Posterior cingulate gyrus (tissue), 11 donors: ENCODE results near the gene MCF2L.
A peak's percentile ranks its signal among the peaks of the same experiment; 100 is the strongest.

Experiments
- DNase-seq, 10 donors: peaks; one replicate each; pipeline versions ENCODE4 v3.0.0 to v3.0.0-alpha.2; 2020 to 2021; ENCODE audit warnings: mixed read lengths in 3 of 10
- intact Hi-C: fragments of 100-400 bp; cut with DNase I; formaldehyde crosslinking; loops from one replicate; pipeline ENCODE4 v1.15.1; 2023

MCF2L gene

DNA sequence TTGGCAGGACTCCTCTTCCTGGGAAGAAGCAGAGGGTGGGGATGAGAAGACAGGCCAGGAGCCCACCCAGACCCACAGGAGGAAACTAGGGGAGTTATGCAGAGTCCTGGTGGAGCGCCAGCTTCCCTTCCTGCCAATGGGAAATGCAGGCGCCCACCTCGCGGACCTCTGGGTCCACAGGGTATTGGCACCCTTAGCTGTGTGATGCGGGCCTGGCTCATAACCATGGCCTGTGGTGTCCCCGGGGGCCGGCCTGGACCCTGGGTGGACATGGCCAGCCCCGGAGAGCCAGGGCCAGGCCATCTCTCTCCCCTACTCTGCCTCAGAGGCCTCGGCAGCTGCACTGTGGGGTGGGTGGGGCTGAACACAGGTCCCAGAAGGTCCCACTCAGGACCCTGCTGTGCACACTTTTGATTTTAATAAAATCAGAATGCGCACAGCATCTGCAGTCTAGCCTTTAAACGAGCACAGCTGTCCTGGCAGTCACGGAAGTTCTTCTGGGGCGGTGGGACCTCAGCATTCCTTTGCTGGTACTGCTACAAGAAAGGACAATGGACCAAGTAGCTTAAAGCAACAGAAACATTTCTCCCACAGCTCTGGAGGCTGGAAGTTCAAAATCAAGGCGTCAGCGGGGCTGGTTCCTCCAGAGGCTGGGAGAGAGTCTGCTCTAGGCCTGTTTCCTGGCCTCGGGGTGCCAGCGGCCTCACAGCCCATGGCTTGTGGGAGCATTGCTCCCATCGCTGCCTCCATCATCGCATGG is 155.4 kb downstream of the MCF2L start:
- peak in 4 of 10 donors; percentile 10 to 77 (median 34) for DNase-seq
- intact Hi-C loops: no loop called here

DNA sequence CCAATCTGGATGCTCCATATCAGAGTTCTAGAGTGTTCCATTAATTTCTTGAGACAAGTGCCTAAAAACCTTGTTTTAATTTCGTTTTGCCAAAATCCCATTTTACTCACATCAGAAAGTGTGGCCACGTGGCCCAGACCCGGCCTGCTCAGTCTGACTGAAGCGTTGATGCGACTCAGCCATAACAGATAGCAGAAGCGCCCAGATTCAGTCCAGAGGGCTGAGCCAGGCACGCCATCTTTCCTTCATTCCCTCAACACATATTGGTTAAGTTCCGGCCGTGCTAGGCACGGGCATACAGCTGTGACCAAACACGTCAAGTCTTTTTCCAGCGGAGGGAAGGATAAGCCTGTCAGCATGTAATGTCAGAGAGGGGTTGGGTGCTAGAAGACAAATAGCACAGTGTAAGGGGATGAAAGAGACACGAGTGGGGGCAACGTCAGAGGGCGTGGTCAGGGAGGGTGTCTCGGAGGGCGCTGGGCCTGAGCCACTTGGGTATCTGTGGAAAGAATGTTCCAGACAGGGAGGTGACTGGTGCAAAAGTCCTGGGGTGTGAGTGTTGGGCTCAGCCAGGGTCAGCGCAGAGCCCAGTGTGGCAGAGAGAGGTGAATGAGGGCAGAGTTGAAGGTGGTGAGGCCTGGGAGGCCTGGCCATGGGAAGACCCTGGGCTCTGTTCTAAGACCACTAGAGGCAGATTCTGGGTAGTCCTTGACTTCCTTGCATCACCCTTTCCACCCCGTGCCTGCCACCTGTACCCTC is 156.7 kb downstream of the MCF2L start:
- peak in 4 of 10 donors; percentile 1 to 62 (median 46) for DNase-seq
- intact Hi-C loops: no loop called here

DNA sequence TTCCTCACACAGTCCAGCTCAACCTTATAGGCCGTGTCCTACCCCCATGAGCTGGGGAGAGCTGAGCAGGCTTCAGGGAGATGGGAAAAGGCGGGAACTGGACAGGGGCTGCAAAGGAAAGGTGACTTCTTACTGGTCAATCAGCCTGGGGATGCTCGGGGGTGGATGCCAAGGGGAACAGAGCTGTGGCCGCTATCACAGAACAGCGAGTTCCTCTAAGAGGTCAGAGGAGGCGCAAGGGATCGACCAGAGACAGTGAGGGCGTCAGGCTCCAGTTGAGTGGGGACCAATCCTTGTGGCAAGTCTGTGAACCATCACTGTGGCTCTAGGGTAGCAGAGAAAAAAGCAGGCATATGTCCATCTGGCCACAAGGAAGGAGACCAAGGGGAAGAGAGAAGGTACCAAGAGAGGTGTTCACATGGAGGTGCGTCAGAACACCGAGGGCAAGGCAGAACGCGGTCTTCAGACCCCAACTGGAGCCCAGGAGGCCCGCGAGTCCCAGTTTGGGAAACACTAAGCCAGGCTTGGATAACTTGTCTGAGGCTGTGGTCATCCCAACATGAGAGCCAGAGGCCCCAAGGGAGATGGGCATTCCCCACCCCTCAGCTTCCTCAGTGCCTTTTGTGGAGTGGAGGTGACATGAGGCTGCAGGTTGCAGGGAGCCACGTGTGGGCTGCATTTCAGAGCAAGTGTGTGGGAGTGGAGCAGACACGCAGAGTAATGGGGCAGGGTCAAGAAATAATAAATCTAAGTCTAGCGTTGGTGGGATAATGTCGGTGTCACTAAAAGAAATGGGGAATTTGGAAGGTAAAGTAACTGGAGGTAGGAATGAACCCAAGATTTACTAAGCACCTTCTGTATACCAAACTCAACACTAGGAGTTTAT is 157.5 kb downstream of the MCF2L start:
- intact Hi-C loops: no loop called here
- peak in 3 of 10 donors; percentile 31 to 61 (median 35) for DNase-seq

DNA sequence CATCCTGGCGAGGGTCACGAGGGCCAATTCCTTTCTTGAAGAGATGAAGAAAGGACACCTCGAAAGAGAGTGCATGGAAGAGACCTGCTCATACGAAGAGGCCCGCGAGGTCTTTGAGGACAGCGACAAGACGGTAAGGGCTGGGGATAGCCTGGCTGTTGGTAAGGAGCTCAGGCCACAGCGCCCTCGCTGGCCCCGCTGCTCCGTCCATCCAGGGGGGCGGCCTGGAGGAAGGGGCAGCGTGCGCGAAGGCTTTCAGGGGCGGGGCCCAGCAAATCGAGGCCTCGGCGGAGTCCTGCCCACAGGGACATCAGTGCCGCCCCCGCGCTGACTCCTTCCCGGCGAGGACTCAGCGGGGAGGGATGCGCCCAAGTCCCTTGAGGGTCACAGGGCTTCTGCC is 160.5 kb downstream of the MCF2L start:
- intact Hi-C loops: no loop called here
- peak in 2 of 10 donors; percentile 43 to 69 for DNase-seq

DNA sequence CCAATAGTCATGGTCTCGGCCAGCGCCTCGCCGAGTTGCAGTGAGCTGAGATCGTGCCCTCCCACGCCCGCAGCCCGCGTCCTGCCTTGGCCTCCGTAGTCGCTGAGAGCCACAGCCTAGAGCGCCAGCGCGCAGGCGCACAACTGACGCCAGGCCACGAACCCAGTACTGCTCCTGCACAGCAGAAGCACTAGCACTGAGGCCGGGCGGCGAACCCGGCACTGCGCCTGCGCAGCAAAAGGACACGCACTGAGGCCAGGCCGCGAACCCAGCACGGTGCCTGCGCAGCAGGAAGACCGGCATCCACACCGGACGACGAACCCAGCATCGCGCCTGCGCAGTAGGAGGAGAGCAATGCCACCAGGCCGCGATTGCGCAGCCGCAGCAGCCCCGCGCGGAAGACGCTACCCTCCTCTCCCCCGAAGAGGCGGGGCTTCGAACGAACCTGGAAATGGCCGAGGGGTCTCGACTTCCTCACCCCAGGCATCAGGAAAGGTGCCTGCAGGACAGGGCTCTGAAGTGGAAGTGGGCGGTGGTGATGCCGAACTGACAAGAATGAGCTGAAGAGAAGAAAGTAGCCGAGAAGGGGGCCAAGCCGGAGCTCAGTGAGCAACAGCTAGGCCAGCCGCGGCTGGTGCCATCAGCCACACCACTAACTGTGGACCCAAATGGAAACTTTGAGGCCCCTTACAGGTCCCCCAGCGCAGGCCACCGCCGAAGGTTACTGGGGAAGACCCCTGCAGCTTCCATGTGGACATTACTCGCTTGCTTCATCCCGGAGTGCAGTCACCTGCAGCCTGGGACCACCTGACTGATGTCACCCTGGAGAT is 161.1 kb downstream of the MCF2L start:
- DNase-seq: peak in 3 of 10 donors; percentile 73 to 85 (median 77)
- intact Hi-C loops: no loop called here

DNA sequence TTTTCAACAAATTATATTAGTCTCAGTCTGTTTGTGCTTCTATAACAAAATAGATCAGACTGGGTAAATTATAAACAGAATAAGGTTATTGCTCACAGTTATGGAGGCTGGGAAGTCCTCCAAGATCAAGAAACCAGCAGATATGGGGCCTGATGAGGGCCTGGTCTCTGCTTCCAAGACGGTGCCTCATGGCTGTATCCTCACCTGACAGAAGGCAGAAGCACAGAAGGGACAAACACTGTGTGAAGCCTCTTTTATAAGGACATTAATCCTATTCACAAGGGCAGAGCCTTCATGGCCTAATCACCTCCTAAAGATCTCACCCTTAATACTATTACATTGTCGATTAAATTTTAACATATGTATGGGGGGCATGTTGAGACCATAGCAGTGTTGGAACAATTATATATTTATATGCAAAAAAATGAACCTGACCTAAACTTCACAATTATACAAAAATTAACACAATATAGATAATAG is 166.3 kb downstream of the MCF2L start:
- DNase-seq: no peak

DNA sequence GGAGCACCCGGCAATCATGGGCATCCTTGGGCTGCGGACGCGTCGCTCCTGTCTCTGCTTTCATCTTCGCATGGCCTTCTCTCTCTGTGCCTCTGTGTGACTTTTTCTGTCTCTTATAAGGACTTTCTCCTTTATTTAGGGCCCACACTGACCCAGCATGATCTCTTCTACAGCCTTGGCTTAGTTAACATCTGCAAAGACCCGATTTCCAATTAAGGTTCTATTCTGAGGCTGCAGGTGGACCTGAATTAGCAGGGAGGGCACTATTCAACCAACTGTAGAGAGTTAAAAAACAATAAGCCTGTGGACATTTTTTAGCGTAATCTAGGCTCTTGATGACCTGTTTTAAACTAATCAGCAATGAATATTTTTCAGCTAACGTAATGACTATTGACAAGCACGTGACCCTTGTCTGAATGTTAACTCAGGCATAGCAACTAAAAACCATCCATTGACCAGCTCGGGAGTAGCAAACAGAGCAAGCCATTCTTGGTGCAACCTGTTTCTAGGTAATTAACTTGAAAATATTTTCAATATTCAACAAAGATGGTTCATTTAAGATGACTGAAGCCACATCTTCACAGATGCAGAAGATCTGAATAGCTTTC is 168.8 kb downstream of the MCF2L start:
- DNase-seq: peak in 1 of 10 donors; percentile 3
- intact Hi-C loops: no loop called here

More for the DNA sequence above, 166.3 kb downstream of the MCF2L start:
- intact Hi-C loops: no loop called here

DNA sequence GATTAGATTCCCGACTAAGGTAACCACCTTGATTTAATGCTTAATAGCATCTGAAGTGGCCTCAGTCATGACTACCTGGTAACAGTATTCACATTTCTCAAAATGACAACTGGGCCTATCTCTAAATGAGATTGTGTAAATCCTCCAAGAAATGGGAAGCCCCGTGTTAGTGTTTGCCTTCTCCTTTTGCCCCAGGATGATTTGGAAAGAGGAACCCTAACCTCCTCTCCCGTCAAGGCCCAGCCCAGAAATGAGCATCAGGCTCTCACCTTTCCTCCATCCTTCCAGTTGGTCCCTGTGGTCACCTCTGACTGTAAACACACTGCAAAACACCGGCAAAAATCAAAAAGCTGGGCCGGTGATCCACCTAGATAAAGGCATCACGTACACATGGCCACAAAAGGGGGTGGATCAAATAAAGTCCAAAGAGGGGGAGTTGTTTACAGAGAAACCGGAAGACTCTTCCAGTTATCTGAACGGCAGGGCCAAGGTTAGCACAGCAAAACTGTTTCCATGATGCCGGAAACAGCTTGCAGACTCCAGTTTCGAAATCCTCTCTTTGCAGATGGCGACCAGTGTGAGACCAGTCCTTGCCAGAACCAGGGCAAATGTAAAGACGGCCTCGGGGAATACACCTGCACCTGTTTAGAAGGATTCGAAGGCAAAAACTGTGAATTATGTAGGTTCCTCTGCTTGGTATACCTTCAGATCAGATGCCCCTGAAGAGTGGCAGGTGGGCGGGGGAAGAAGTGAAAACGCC is 170.0 kb downstream of the MCF2L start:
- intact Hi-C loops: no loop called here
- DNase-seq: peak in 1 of 10 donors; percentile 0

DNA sequence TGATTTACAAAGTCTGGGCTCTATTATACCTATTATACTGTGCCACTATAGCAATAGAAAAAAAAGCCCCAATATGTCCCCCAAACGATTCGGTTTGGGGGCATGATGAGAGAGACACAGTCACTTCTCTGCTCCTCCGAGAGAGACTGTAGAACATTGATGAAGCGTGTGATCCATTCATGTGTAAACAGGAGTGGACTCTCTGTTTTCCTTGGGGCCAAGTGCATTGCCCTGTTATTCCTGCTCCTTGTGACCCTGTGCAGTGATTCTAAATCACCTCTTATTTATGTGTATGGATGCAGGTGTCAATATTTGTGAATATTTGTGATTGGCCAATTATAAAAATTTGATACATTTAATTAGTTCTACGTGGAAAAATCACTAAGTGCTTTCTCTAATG is 170.6 kb downstream of the MCF2L start:
- no peak for DNase-seq
- intact Hi-C loops: no loop called here

DNA sequence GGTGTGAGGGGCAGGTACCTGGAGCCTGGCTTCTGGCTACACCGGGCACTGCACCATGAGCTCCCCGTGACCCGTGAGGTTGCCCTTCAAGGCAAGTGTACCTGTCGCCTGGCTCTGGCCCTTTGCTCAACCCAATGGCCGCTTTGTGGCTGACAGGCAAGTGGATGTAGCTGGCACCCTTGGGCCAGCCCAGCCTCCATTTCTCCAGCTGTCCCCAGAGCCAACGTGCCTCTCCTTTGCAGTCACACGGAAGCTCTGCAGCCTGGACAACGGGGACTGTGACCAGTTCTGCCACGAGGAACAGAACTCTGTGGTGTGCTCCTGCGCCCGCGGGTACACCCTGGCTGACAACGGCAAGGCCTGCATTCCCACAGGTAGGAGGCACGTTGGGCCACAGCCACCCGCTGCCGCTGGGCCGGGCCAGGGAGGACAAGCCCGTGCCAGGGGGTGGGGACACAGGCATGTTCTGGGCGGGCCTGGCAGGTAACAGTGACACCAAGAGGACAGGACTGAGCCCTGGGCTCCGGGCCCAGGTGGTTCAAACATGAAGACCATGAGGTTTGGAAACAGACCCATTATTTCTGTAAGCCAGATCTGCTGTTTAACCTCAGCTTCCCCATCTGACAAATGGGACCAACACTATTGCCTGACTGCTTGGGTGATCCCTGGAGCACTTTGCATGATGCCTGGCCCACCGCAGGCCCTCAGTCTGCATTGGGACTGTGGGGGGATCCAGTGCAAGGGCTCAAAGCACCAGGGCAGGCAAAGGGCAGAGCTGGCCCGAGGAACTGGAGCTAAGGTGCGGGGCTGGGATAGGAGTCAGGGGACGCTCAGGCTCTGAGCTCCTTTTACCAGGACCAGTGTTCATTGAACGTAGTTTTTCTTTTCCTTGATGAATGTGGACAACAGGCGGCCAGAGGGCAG is 171.9 kb downstream of the MCF2L start:
- peak in 3 of 10 donors; percentile 3 to 80 (median 63) for DNase-seq
- intact Hi-C loops: no loop called here

DNA sequence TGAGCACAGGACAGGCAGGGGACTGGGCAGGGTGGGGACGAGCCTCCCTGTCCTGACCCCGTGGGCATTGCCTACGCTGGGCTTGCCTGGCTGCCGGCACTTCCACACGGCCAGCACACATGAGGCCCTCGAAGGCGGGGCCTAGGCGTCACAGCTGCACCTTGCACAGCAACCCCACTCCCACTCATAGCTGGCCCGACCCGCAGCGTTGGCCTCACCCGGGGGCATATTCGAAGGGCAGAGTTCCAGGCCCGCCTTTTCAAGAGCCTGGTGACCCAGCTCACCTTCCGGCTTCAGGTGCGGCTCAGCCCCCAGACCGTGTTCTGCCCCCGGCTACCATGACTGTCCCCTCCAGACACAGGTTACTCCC is 172.6 kb downstream of the MCF2L start:
- intact Hi-C loops: no loop called here
- DNase-seq: peak in 3 of 10 donors; percentile 1 to 74 (median 42)

DNA sequence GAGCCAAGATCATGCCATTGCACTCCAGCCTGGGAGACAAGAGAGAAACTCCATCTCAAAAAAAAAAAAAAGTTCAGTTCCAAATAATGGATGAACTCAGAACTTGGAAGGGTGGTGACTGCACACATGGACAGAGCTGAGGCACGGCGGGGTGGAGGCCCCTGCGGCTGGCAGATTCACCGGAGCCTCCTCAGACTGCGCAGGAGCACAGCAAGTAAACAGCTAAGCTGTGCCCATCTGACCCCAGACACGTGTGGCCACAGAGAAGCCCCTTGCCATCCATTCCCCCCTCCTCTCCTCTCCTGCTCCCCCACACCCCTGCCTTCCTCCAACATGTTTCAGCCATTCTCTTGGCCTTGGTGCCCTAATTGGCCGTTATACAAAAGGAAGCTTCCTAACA is 173.9 kb downstream of the MCF2L start:
- intact Hi-C loops: no loop called here
- peak in 1 of 10 donors; percentile 35 for DNase-seq

DNA sequence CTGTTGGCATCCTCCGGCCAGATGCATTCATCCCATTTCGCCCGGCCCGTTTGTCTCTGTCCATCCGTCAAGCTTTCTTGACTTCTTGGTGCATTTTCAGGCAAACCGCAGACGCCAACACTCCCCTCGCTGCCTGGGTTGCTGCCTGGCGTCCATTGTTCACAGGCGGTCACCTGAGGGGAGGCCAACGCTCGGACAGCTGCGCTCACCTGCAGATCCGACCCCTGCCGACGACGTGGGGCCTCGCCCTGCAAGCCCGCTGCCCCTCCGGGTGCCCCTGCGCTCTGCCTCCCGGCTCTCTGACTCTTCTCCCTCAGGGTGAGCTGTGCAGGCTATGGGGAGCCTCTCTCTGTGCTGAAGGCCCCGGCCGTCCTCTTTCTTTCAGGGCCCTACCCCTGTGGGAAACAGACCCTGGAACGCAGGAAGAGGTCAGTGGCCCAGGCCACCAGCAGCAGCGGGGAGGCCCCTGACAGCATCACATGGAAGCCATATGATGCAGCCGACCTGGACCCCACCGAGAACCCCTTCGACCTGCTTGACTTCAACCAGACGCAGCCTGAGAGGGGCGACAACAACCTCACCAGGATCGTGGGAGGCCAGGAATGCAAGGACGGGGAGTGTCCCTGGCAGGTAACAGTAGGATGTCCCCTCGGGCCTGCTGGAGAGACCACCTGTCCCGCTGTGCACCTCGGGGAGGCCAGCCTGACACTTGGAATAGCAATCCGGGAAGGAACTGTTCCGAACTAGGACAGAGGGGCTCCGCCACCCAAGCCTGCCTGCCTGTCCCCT is 174.6 kb downstream of the MCF2L start:
- intact Hi-C loops: no loop called here
- peak in 2 of 10 donors; percentile 64 to 74 for DNase-seq

DNA sequence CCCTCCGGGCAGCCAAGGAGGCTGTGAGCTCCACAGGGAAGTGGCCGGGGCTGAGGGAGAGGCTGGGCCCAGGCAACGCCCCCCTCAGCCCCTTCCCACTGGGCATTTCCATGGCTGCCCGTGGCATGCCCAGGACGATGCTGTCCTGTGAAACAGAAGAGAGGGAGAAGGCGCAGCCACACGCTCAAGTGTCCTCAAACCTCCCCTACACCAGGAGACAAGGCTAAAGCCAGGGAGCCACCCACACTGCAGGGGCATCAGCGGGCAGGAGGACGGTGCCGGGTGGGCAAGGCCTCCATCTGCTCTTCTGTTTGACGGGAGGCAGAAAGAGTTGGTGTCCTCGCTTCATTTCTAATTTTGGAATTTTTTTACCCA is 175.2 kb downstream of the MCF2L start:
- intact Hi-C loops: no loop called here
- DNase-seq: peak in 1 of 10 donors; percentile 50

DNA sequence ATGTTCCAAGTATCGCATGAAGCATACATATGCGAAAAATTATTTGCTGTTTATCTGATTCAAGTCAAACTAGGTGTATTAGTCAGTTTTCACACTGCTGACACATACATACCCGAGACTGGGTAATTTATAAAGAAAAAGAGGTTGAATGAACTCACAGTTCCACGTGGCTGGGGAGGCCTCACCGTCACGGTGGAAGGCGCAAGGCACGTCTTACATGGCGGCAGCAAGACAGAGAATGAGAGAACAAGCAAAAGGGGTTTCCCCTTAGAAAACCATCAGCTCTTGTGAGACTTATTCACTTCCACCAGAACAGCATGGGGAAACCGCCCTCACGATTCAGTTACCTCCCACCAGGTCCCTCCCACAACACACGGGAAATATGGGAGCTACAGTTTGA is 176.5 kb downstream of the MCF2L start:
- DNase-seq: no peak
- intact Hi-C loops: no loop called here

DNA sequence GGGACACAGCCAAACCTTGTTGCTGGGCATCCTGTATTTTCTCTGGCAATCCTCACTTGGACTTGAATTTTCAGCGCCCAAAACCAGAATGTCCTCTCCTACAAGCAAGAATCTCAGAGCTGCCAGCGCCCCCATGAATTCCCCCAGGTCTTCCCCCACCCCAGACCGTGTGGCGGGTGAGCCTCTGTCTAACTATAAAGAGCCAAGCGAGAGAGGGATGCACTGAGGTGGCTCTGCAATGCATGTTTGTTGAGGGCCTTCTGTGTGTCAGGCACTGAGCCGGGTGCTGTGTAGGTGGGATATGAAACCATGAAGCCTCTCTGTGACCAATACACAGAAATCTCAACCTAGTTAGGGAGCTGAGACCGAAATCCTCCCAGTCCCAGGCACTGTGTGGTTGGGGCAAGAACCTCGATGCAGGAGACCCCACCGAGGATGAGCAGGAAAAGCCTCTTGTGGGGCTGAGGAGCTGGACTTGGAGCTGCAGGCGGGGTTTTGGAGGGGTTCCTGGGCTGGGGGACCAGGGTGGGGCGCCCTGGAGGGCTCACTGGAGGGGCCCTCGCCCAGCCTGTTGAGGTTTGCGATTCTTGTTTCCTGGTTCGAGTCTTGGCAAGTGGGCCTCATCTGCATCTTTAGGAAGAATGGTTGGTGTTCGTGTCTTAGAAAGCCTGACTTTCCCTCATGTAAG is 177.0 kb downstream of the MCF2L start:
- peak in 1 of 10 donors; percentile 49 for DNase-seq
- intact Hi-C loops: no loop called here
